ENCODE data around the gene ALKBH3.

DNA sequence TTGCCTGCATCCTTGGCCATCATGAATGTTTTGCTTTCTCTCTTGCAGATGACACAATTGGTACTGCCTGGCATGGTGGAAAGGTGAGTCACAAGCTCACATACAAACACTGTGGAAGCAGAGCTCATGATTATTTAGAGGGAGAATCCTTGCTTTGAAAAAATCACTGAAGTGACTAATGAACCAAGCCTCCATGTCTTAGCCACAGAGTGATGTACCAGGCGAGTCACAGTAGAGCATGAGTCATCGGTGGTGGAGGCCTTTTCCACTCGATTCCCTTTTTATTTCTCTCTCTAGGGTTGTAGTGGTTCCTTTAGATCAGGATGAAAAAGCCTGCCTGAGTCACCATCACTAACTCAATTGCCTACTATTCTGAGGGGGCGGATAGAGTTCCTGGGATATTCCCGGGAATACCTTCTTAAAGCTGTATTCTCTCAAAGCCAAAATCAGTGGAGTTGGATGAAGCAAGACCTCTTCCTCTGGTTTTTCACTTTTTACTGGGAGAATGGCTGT is 49.6 kb upstream of the ALKBH3 start:
- TF ChIP-seq, protein P1, sequence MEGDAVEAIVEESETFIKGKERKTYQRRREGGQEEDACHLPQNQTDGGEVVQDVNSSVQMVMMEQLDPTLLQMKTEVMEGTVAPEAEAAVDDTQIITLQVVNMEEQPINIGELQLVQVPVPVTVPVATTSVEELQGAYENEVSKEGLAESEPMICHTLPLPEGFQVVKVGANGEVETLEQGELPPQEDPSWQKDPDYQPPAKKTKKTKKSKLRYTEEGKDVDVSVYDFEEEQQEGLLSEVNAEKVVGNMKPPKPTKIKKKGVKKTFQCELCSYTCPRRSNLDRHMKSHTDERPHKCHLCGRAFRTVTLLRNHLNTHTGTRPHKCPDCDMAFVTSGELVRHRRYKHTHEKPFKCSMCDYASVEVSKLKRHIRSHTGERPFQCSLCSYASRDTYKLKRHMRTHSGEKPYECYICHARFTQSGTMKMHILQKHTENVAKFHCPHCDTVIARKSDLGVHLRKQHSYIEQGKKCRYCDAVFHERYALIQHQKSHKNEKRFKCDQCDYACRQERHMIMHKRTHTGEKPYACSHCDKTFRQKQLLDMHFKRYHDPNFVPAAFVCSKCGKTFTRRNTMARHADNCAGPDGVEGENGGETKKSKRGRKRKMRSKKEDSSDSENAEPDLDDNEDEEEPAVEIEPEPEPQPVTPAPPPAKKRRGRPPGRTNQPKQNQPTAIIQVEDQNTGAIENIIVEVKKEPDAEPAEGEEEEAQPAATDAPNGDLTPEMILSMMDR (IDR thresholded peaks at IDR 0.05), result no peak
- TF ChIP-seq PHF8 (IDR thresholded peaks at IDR 0.05; ENCODE audit: borderline replicate concordance, low read depth), result no peak

All from A549 (cell line).